Measurements from ENCODE around the gene RCHY1.
"Not testable (repeated sequence)": the region's sequence is repeated elsewhere in the genome, so short reads cannot be mapped to it uniquely, and the experiment has no call there.

The RCHY1 gene

GRCh38 chr4:75514949-75515612 lies 878 bp upstream of the RCHY1 start:
- peak; percentile 5 for DNase-seq

GRCh38 chr4:75513526-75514130 lies 575 bp downstream of the RCHY1 start:
- peak; percentile 30 for DNase-seq

- DNase-seq = peak; percentile 83
Measured at GRCh38 chr4:75512386-75513211, 1.6 kb downstream of the RCHY1 start.

- DNase-seq = peak; percentile 10
Measured at GRCh38 chr4:75511841-75512240, 2.4 kb downstream of the RCHY1 start.

- DNase-seq = not testable (repeated sequence)
Measured at GRCh38 chr4:75509592-75509991, 4.6 kb downstream of the RCHY1 start.

- no peak for DNase-seq
Measured at GRCh38 chr4:75505630-75506029, 8.6 kb downstream of the RCHY1 start.

- DNase-seq = no peak
Measured at GRCh38 chr4:75502671-75503070, 11.5 kb downstream of the RCHY1 start.

GRCh38 chr4:75499900-75500299 lies 14.3 kb downstream of the RCHY1 start:
- DNase-seq = no peak

GRCh38 chr4:75498041-75498440 lies 16.2 kb downstream of the RCHY1 start:
- no peak for DNase-seq

- DNase-seq = no peak
Measured at GRCh38 chr4:75497133-75497532, 17.1 kb downstream of the RCHY1 start.

- no peak for DNase-seq
Measured at GRCh38 chr4:75496406-75496805, 17.8 kb downstream of the RCHY1 start.

- no peak for DNase-seq
Measured at GRCh38 chr4:75495476-75495875, 18.7 kb downstream of the RCHY1 start.

GRCh38 chr4:75494563-75494962 lies 19.6 kb downstream of the RCHY1 start:
- DNase-seq = no peak

- peak; percentile 50 for DNase-seq
Measured at GRCh38 chr4:75490155-75490554, 24.0 kb downstream of the RCHY1 start.

GRCh38 chr4:75484190-75484589 lies 30.0 kb downstream of the RCHY1 start:
- DNase-seq = no peak

GRCh38 chr4:75477201-75477600 lies 37.0 kb downstream of the RCHY1 start:
- no peak for DNase-seq

- DNase-seq = no peak
Measured at GRCh38 chr4:75470738-75471137, 43.5 kb downstream of the RCHY1 start.

- DNase-seq = no peak
Measured at GRCh38 chr4:75469896-75470295, 44.3 kb downstream of the RCHY1 start.

- DNase-seq = no peak
Measured at GRCh38 chr4:75457365-75457764, 56.8 kb downstream of the RCHY1 start.

GRCh38 chr4:75434105-75434504 lies 80.1 kb downstream of the RCHY1 start:
- no peak for DNase-seq

- DNase-seq = peak; percentile 71
Measured at GRCh38 chr4:75432683-75433082, 81.5 kb downstream of the RCHY1 start.

- no peak for DNase-seq
Measured at GRCh38 chr4:75429208-75429607, 85.0 kb downstream of the RCHY1 start.

Measured in hematopoietic multipotent progenitor cell treated with erythropoietin and hydrocortisone succinate and interleukin-3 and kit ligand, for 6 days (in vitro differentiated cells).